Testis (tissue), 3 donors: ENCODE data around the gene ZNF335. TPM values are rescaled to one million over a fixed set of nuclear protein-coding genes. Genes with fewer than 3 reads are reported as not detected.

ENCODE experiments used
- DNase-seq: peaks from one replicate; pipeline ENCODE4 v3.0.0-alpha.2; 2019
- H3K27ac ChIP-seq, 2 donors: fragments of 200-600 bp; sonication (generic); one replicate each; pipeline ENCODE4 v1.5.1; 2019
- H3K27me3 ChIP-seq: fragments of 200-600 bp; sonication (generic); one replicate; pipeline ENCODE4 v1.5.1; 2019
- H3K36me3 ChIP-seq: fragments of 200-600 bp; sonication (generic); one replicate; pipeline ENCODE4 v1.5.1; 2017; ENCODE audit warnings: low read depth; ENCODE audit errors: missing control alignments
- H3K4me1 ChIP-seq: fragments of 200-600 bp; sonication (generic); one replicate; pipeline ENCODE4 v1.5.1; 2019
- H3K4me3 ChIP-seq, 2 donors: fragments of 200-600 bp; sonication (generic); one replicate each; pipeline ENCODE4 v1.5.1; 2017 to 2019
- H3K9me3 ChIP-seq: fragments of 200-600 bp; sonication (generic); one replicate; pipeline ENCODE4 v1.5.1; 2017
- CTCF ChIP-seq, 3 experiments: fragments of 450-650 bp in 2 of 3; fragments of 200-600 bp in 1 of 3; sonication (generic) in 1 of 3; IDR thresholded peaks; one replicate each; pipeline ENCODE4 v1.5.1; 2016 to 2019; ENCODE audit warnings: antibody characterized with exemption in 3 of 3, mild to moderate bottlenecking in 2 of 3, moderate library complexity in 1 of 3
- POLR2A ChIP-seq: fragments of 450-650 bp; IDR thresholded peaks from one replicate; pipeline ENCODE4 v1.6.1; 2017; ENCODE audit warnings: antibody characterized with exemption, mild to moderate bottlenecking, moderate library complexity
- WGBS, 2 donors: methylation state at CpG; one replicate each; pipeline ENCODE4 v1.1.5; 2018; 5-methylcytosine and 5-hydroxymethylcytosine counted together
- intact Hi-C: fragments of 100-400 bp; cut with DNase I; formaldehyde crosslinking; loops from one replicate; pipeline ENCODE4 v1.15.1; 2023; ENCODE audit warnings: low total_unique reads
- polyA plus RNA-seq: library from polyadenylated mRNA; stranded (reverse); fragments of 350-450 nt; fragmentation: Illumina TruSeq; extraction: RNeasy Lipid Tissue Mini Kit (QIAGEN cat#74804); gene quantifications from one replicate; pipeline ENCODE4 v1.2.3, GENCODE V29; 2014; ENCODE audit warnings: low read depth, low replicate concordance; ENCODE audit not compliant: insufficient read depth
- total RNA-seq, 2 donors: library from RNA; depleted of rRNA; stranded (reverse); fragments of >200 nt; gene quantifications; one replicate each; pipeline ENCODE4 v1.2.3, GENCODE V29; 2016

ZNF335 gene
- total and polyA plus RNA-seq, 3 donors from 2014 or later = 25.3 to 53.5 (median 50.5) TPM

GRCh38 chr20:45908084-45908483 is 63.9 kb downstream of the ZNF335 start:
- 90 to 91% methylated on average over 2 of the region's 2 CpGs for WGBS, 2 donors
- Histone ChIP-seq H3K4me1 (peaks cover 10% of the 10 kb centered on the region), H3K27me3 (no peaks in the 10 kb centered on the region), H3K36me3 (no peaks in the 10 kb centered on the region), H3K4me3 (no peak overlapping the region), H3K9me3 (no peaks in the 10 kb centered on the region), H3K27ac (no peak overlapping the region)
- TF ChIP-seq POLR2A = no peak
- TF ChIP-seq CTCF (IDR thresholded peaks at IDR 0.05) = no peak
- no peak for DNase-seq
- intact Hi-C loops = no loop called here

- intact Hi-C loops = no loop called here
- H3K27ac ChIP-seq = no peak overlapping the region
- H3K27me3 ChIP-seq = no peaks in the 10 kb centered on the region
- H3K4me3 ChIP-seq = no peak overlapping the region
- no peak for DNase-seq
- peaks cover 6% of the 10 kb centered on the region for H3K4me1 ChIP-seq
- H3K9me3 ChIP-seq = no peaks in the 10 kb centered on the region
- no peak for TF ChIP-seq POLR2A
- no peak for TF ChIP-seq CTCF (IDR thresholded peaks at IDR 0.05)
- H3K36me3 ChIP-seq = no peaks in the 10 kb centered on the region
- WGBS, 2 donors = 90 to 96% methylated on average over 6 to 17 of the region's 17 CpGs
Observed at GRCh38 chr20:45907219-45907948, 64.6 kb downstream of the ZNF335 start.

- WGBS, 2 donors = 78 to 88% methylated on average over 8 of the region's 8 CpGs
- Histone ChIP-seq H3K4me1 (no peaks in the 10 kb centered on the region), H3K27me3 (no peaks in the 10 kb centered on the region), H3K9me3 (no peaks in the 10 kb centered on the region), H3K36me3 (no peaks in the 10 kb centered on the region), H3K27ac (no peak overlapping the region), H3K4me3 (no peak overlapping the region)
- no peak for DNase-seq
- intact Hi-C loops = no loop called here
- TF ChIP-seq CTCF (IDR thresholded peaks at IDR 0.05) (no peak), POLR2A (no peak)
Observed at GRCh38 chr20:45905505-45906079, 66.4 kb downstream of the ZNF335 start.

- Histone ChIP-seq H3K27ac (no peak overlapping the region), H3K36me3 (no peaks in the 10 kb centered on the region), H3K4me1 (no peaks in the 10 kb centered on the region), H3K9me3 (no peaks in the 10 kb centered on the region), H3K4me3 (no peak overlapping the region), H3K27me3 (no peaks in the 10 kb centered on the region)
- DNase-seq = no peak
- intact Hi-C loops = no loop called here
- no peak for TF ChIP-seq CTCF (IDR thresholded peaks at IDR 0.05)
- no peak for TF ChIP-seq POLR2A
- WGBS, 2 donors = 80 to 84% methylated on average over 10 to 16 of the region's 16 CpGs
Observed at GRCh38 chr20:45904583-45905504, 67.2 kb downstream of the ZNF335 start.
